Activated CD4-positive, alpha-beta memory T cell treated with anti-CD3 and anti-CD28 coated beads, Interleukin-2, amount 10 ng/mL, durations not matched to agents 7 days and 5 days (primary cell): Measurements from ENCODE around the gene AMN1. TPM values are rescaled to one million over a fixed set of nuclear protein-coding genes. Genes with fewer than 3 reads are reported as not detected.

Experiments
- CTCF ChIA-PET: fragments of 350-600 bp; sonication (Branson Sonifier 250); formaldehyde crosslinking; loops from one replicate; lab custom pipeline; 2021; ENCODE audit warnings: antibody characterized with exemption, inconsistent platforms; lab: Charles Lee
- POLR2A ChIA-PET: fragments of 350-600 bp; sonication (Branson Sonifier 250); formaldehyde crosslinking; loops from one replicate; lab custom pipeline; 2021; ENCODE audit warnings: antibody characterized with exemption; lab: Charles Lee
- DNase-seq: peaks from one replicate; pipeline ENCODE4 v3.0.0-alpha.2; 2020
- H3K27ac Mint-ChIP-seq: one replicate; pipeline ENCODE4 v1.8.0; 2021; ENCODE audit warnings: mild to moderate bottlenecking, mixed read lengths
- H3K27me3 Mint-ChIP-seq: one replicate; pipeline ENCODE4 v1.8.0; 2021; ENCODE audit warnings: mixed read lengths
- H3K36me3 Mint-ChIP-seq: one replicate; pipeline ENCODE4 v1.8.0; 2021; ENCODE audit warnings: low read depth, mixed read lengths
- H3K4me1 Mint-ChIP-seq: one replicate; pipeline ENCODE4 v1.8.0; 2021; ENCODE audit warnings: mixed read lengths
- H3K4me3 Mint-ChIP-seq: one replicate; pipeline ENCODE4 v1.8.0; 2021; ENCODE audit warnings: mild to moderate bottlenecking, mixed read lengths
- H3K9me3 Mint-ChIP-seq: one replicate; pipeline ENCODE4 v1.8.0; 2021; ENCODE audit warnings: mixed read lengths
- total RNA-seq, 2 experiments: library from RNA; stranded (reverse); gene quantifications; one replicate each; pipeline ENCODE4 v1.2.3, GENCODE V29; 2021

The AMN1 gene
- total RNA-seq, 2 experiments from 2014 or later, result 3.2 to 4.0 TPM

DNA sequence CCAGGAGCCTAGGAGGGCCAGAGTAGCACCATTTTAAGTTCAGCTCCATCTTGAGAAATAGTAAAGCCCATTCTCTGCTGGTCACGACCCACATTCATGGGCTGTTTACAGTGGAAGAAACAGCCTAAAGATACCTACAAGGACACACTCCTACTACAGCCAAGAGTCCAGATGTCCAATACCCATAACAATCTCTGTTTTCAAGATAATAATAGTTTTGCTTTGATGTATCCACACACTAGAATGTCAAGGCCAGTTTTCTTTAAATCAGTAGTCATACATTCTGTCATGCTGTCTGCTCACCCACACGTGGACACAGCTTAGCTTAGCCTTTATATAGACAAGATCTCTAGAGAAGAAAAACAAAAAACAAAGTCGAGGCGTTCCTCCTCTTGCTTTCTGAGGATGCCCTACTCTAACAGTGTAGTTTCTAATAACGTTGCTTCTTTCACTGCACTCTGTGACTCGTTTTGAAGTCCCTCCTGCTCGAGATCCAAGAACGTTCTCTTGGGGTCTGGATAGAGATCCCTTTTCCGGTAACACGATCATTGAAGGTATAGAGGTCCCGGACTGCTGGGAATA lies 87.2 kb downstream of the AMN1 start:
- H3K9me3 Mint-ChIP-seq, result no peaks in the 10 kb centered on the region
- H3K36me3 Mint-ChIP-seq, result no peaks in the 10 kb centered on the region
- no peak for DNase-seq
- CTCF ChIA-PET, result interaction anchor here (1.4 kb wide), 1 partner anchor 11 kb away, joined by 6 read pairs; no protein-coding TSS in a partner anchor
- H3K27me3 Mint-ChIP-seq, result peaks cover 3% of the 10 kb centered on the region
- no peak overlapping the region for H3K4me3 Mint-ChIP-seq
- POLR2A ChIA-PET, result no interaction called here
- no peak overlapping the region for H3K27ac Mint-ChIP-seq
- H3K4me1 Mint-ChIP-seq, result peaks cover 1% of the 10 kb centered on the region

DNA sequence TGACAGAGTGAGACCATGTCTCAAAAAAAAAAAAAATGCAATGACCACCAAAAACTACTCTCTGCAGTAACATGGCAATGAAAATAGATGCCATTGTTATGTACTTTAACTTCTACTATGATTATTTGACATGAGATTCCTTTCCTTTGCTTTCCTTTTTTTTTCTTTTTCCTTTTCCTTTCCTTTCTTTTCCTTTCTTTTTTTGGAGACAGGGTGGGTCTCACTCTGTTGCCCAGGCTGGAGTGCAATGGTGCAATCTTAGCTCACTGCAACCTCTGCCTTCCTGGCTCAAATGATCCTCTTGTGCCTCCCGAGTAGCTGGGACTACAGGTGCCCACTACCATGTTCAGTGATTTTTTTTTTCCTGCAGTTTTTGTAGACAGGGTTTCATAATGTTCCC lies 94.2 kb downstream of the AMN1 start:
- Mint-ChIP-seq H3K36me3 (no peaks in the 10 kb centered on the region), H3K4me3 (no peak overlapping the region), H3K27ac (no peak overlapping the region), H3K27me3 (no peaks in the 10 kb centered on the region), H3K9me3 (no peaks in the 10 kb centered on the region), H3K4me1 (peaks cover 4% of the 10 kb centered on the region)
- ChIA-PET CTCF (interaction anchor here (0.6 to 2.1 kb wide), 2 partner anchors 231 to 279 kb away, joined by 3 to 8 read pairs; no protein-coding TSS in a partner anchor), POLR2A (no interaction called here)
- no peak for DNase-seq

DNA sequence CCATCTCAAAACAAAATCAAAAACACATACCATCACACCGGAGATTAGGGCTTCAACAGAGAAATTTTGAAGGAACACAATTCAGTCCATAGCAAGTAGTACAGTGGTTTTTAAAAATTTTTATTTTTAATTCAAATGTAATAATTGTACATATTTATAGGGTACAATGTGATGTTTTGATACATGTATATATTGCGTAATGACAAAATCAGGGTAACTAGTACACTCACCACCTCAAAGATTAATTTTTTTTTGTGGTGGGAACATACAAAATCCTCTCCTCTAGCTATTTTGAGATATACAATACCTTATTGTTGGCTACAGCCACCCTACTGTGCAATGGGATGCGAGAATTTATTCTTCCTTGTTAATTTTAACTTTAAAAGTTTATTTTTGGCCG lies 95.4 kb downstream of the AMN1 start:
- POLR2A ChIA-PET, result no interaction called here
- Mint-ChIP-seq H3K27ac (no peak overlapping the region), H3K27me3 (no peaks in the 10 kb centered on the region), H3K36me3 (no peaks in the 10 kb centered on the region), H3K4me3 (no peak overlapping the region), H3K9me3 (no peaks in the 10 kb centered on the region), H3K4me1 (peaks cover 4% of the 10 kb centered on the region)
- DNase-seq, result no peak
- CTCF ChIA-PET, result interaction anchor here (2.1 kb wide), 1 partner anchor 230 kb away, joined by 8 read pairs; no protein-coding TSS in a partner anchor

DNA sequence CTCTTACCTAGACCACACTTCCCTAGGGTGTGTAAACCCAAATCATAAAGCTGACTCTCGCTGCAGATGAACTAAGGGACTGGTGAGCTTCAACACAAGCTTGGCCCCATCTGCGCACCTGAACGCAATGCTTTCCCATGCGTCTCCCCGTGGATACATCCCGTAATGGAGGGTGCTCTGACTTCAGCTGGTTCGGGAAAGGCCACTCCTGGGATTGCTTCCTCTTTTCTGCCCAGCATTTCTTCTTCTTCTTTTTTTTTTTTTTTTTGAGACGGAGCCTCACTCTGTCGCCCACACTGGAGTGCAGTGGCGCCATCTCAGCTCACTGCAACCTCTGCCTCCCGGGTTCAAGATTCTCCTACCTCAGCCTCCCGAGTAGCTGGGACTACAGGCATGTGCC lies 97.0 kb downstream of the AMN1 start:
- ChIA-PET POLR2A (no interaction called here), CTCF (interaction anchor here (1.7 kb wide), 1 partner anchor 228 kb away, joined by 6 read pairs; no protein-coding TSS in a partner anchor)
- peaks cover 1% of the 10 kb centered on the region for H3K27me3 Mint-ChIP-seq
- no peak overlapping the region for H3K4me3 Mint-ChIP-seq
- H3K9me3 Mint-ChIP-seq, result no peaks in the 10 kb centered on the region
- no peak overlapping the region for H3K27ac Mint-ChIP-seq
- H3K36me3 Mint-ChIP-seq, result no peaks in the 10 kb centered on the region
- peaks cover 4% of the 10 kb centered on the region for H3K4me1 Mint-ChIP-seq
- no peak for DNase-seq

DNA sequence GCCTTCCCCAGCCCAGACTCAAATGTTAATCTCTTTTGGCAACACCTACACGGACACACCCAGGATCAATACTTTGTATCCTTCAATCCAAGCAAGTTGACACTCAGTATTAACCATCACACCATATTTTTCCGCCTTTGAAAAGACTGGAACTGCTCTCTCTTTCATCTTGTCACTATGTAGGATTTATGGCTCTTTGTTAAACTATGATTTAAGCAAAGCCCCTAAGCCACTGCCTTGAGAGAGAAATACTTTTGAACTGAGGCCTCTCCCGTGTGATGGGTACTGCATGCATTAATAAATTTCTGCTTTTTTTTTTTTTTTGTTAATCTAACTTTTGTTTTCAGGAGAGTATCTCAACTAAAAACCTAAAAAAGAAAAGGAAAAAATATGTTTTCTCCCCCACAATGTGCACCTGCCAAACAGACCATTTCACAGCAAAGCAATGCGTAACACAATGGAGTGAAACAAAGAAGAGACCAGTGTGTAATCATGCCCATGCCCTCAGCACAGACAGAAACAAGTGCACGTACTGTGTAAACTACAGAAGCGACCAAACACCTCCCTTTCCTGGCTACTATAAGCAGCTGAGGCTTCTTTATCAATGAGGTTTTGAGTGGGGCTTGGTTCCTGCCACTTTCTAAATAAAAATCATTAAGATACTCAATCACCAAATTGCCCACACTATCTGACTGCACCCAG lies 97.6 kb downstream of the AMN1 start:
- H3K4me1 Mint-ChIP-seq, result no peaks in the 10 kb centered on the region
- no peaks in the 10 kb centered on the region for H3K9me3 Mint-ChIP-seq
- ChIA-PET CTCF (interaction anchor here (1.7 kb wide), 1 partner anchor 228 kb away, joined by 6 read pairs; no protein-coding TSS in a partner anchor), POLR2A (no interaction called here)
- peaks cover 5% of the 10 kb centered on the region for H3K27me3 Mint-ChIP-seq
- DNase-seq, result no peak
- no peak overlapping the region for H3K27ac Mint-ChIP-seq
- no peaks in the 10 kb centered on the region for H3K36me3 Mint-ChIP-seq
- no peak overlapping the region for H3K4me3 Mint-ChIP-seq

DNA sequence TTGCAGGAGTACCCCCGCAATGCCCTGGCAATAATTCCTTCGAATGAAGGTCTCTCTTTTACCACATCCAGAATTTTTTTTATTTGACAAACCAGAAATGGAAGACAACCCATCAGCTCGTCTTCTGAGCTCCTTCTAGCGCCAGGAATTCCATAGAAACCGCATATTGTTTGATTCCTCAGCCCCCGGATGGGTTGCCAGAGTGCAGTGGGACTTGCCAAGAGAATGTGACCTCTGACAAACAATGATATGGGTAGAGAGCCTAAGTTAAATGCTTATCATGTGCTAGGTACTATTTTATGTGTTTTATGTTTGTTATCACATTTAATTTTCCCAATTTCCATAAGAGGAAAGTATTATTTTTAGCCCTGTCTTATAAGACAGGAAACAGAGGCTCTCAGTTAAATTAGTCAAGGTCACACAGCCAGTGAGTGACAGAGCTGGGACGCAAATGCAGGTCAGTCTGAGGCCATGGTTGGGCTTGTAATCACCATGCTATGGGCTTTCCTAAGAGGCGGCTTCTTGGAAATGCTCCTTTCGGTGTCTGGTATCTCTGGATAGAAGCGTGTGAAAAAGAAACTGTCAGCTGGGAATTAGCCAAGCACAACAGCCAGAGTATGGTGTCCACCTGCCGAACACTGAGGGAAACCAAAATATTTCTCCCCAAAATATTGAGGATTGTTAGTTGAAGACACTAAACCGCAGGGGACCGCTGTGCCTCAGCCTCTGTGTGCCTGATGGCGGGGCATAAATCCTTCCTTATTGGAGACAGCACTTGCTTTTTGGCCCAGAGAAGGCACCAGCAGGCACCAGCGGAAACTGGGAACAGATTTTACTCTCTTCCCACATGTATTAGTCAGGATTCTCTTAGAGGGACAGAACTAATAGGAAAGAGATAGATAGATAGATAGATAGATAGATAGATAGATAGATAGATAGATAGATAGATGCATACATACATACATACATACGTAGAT lies 98.8 kb downstream of the AMN1 start:
- Mint-ChIP-seq H3K27ac (no peak overlapping the region), H3K36me3 (no peaks in the 10 kb centered on the region), H3K9me3 (no peaks in the 10 kb centered on the region), H3K4me3 (no peak overlapping the region), H3K27me3 (peaks cover 5% of the 10 kb centered on the region), H3K4me1 (no peaks in the 10 kb centered on the region)
- no peak for DNase-seq
- POLR2A ChIA-PET, result no interaction called here
- CTCF ChIA-PET, result no interaction called here

DNA sequence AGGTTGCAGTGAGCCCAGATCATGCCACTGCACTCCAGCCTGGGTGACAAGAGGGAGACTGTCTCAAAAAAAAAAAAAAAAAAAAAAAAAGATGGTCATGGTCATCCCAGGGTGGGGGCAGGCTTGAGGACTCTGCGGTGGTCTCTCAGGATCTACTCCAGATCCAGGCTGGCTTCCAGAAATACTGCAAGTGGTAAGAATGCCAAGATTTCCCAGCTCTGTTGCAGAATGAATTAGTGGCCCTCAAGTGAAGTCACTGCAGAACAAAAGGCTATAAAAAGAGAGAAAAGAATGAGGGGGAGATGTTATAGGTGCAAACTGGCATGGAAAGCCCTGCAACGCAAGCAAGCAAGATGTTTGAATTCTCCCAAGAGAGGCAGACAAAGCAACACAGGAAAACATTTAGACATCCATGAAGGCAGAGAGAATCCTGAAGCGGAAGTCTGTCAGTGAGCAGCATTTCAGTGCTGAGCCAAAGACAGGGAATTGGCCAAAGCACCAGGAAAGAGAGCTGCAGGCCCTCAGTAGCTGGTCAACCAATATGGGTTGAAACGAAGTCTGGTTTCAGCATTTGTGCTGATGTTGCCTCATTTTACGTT lies 101.3 kb downstream of the AMN1 start:
- ChIA-PET CTCF (no interaction called here), POLR2A (no interaction called here)
- Mint-ChIP-seq H3K27ac (no peak overlapping the region), H3K36me3 (no peaks in the 10 kb centered on the region), H3K4me1 (no peaks in the 10 kb centered on the region), H3K9me3 (no peaks in the 10 kb centered on the region), H3K4me3 (no peak overlapping the region), H3K27me3 (peaks cover 5% of the 10 kb centered on the region)
- no peak for DNase-seq

DNA sequence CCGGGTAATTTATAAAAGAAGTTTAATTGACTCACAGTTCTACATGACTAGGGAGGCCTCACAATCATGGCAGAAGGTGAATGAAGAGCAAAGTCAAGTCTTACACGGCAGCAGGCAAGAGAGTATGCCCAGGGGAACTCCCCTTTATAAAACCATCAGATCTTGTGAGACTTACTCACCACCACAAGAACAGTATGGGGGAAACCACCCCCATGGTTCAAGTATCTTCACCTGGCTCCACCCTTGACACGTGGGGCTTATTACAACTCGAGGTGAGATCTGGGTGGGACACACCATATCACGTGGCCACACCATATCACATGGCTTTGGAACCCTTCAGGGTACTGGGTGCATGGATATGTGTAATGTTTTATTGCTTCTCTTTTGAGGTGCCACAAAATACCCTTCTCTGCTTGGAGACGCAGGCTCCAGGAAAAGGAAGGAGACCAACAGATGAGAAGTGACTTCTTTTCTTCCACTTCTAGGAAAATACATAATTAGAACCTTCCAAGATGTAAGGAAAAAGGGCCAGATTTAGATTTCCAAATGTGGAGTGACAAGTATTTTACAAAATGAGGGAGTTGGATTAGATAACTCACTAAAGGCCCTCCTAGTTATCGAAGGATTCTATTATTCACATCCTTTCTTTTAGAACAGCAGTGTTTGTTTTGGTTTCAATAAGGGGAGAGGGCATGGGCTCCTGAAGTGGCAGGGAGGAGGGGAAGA lies 102.4 kb downstream of the AMN1 start:
- H3K27me3 Mint-ChIP-seq, result peaks cover 5% of the 10 kb centered on the region
- ChIA-PET CTCF (interaction anchor here (0.6 kb wide), 1 partner anchor 56 kb away, joined by 3 read pairs; no protein-coding TSS in a partner anchor), POLR2A (no interaction called here)
- no peaks in the 10 kb centered on the region for H3K4me1 Mint-ChIP-seq
- H3K27ac Mint-ChIP-seq, result no peak overlapping the region
- no peaks in the 10 kb centered on the region for H3K9me3 Mint-ChIP-seq
- DNase-seq, result no peak
- H3K36me3 Mint-ChIP-seq, result no peaks in the 10 kb centered on the region
- H3K4me3 Mint-ChIP-seq, result no peak overlapping the region

DNA sequence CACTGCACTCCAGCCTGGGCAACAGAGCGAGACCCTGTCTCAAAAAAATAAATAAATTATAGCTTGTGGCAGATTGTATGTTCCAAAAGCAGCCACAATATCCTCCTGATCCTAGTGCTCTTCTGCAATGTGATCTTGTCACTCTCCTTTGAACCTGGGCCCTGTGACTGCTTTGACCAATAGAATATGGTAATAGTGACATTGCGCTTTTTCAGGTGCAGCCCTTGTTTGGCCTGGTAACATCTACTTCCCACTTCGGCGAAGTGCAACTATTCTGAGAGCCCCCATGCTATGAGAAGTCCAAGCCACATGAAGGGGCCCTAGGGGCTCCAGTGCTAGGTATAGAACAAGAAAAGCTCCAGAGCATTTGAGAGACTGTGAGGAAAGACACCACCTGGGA lies 106.8 kb downstream of the AMN1 start:
- Mint-ChIP-seq H3K4me1 (no peaks in the 10 kb centered on the region), H3K9me3 (no peaks in the 10 kb centered on the region), H3K27me3 (peaks cover 3% of the 10 kb centered on the region), H3K27ac (no peak overlapping the region), H3K36me3 (no peaks in the 10 kb centered on the region), H3K4me3 (no peak overlapping the region)
- CTCF ChIA-PET, result no interaction called here
- no peak for DNase-seq
- POLR2A ChIA-PET, result no interaction called here

Other genes with a start within 250 kb of the AMN1 start
- gene DENND5B, start 137.9 kb downstream of the AMN1 start, total RNA-seq, result under 1 TPM; 0.35 to 0.81 TPM
- 1 to 10 TPM; 1.3 to 1.4 TPM for gene ETFBKMT, start 69.3 kb downstream of the AMN1 start, total RNA-seq
- gene RESF1, start 230.4 kb upstream of the AMN1 start, total RNA-seq, result 100 to 1,000 TPM; 152 to 154 TPM